NT2/D1 (cell line): ENCODE measurements around the gene SLCO2B1.

Experiments used
- YY1 ChIP-seq: IDR thresholded peaks from 2 replicates; pipeline ENCODE4 v1.6.1; 2011; ENCODE audit not compliant: insufficient read length, insufficient read depth
- ZNF274 ChIP-seq: IDR thresholded peaks from 2 replicates; pipeline ENCODE4 v1.6.1; 2011; ENCODE audit warnings: mild to moderate bottlenecking, low read depth, low read length

DNA sequence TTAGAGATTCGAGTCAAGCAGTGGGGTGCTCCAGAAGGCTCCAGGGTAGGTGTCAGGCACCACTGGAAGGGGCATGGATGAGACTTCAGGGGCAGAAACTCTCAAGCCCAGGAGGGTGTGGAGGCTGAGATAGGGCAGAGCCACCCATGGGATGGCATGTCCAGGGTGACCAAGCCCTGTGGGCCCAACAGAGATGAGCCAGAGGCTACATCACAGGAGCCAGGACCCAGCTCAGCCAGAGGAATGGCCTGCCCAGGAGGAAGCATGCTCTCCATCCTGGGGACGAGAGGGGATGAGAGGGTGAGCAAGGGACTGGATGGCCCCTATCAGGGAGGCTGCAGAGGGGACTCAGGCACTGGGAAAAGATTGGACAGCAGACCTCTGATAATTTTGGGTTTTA lies 42.8 kb downstream of the SLCO2B1 start:
- no peak for TF ChIP-seq YY1
- TF ChIP-seq ZNF274, result no peak
